ENCODE results near the gene WDR54.

DNA sequence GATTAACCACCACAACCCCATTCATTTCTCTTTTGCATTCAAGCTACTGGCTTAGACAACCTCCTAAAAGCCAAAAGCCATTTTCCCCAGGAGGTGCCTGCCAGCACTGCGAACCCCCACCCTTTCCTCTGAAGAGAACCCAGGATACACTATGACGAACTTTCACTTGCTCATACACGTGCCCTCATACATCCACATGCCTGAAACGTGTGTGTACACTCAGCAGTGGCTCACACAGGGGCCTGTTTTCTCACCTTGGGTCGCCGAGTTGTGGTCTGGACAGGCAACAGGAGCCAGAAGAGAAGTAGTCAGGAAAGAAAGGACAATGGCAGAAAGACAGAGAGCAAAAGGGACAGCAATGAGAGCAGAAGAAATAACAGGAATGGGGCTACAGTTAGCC is 48.9 kb upstream of the WDR54 start:
- TF ChIP-seq, protein P1, sequence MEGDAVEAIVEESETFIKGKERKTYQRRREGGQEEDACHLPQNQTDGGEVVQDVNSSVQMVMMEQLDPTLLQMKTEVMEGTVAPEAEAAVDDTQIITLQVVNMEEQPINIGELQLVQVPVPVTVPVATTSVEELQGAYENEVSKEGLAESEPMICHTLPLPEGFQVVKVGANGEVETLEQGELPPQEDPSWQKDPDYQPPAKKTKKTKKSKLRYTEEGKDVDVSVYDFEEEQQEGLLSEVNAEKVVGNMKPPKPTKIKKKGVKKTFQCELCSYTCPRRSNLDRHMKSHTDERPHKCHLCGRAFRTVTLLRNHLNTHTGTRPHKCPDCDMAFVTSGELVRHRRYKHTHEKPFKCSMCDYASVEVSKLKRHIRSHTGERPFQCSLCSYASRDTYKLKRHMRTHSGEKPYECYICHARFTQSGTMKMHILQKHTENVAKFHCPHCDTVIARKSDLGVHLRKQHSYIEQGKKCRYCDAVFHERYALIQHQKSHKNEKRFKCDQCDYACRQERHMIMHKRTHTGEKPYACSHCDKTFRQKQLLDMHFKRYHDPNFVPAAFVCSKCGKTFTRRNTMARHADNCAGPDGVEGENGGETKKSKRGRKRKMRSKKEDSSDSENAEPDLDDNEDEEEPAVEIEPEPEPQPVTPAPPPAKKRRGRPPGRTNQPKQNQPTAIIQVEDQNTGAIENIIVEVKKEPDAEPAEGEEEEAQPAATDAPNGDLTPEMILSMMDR (IDR thresholded peaks at IDR 0.05): no peak
- no peak for TF ChIP-seq POLR2AphosphoS5 (IDR thresholded peaks at IDR 0.05)

Data from transverse colon (tissue), 4 donors.